CD8-positive, alpha-beta memory T cell (primary cell): ENCODE results near the gene TSHZ3. TPM values are rescaled to one million over a fixed set of nuclear protein-coding genes. Genes with fewer than 3 reads are reported as not detected.

Experiments
- CTCF ChIA-PET: fragments of 350-600 bp; sonication (Branson Sonifier 250); formaldehyde crosslinking; loops from one replicate; lab custom pipeline; 2021; ENCODE audit warnings: antibody characterized with exemption; lab: Charles Lee
- POLR2A ChIA-PET: fragments of 350-600 bp; sonication (Branson Sonifier 250); formaldehyde crosslinking; loops from one replicate; lab custom pipeline; 2021; ENCODE audit warnings: antibody characterized with exemption; lab: Charles Lee
- DNase-seq, 5 donors: peaks; one replicate each; pipeline versions ENCODE4 v3.0.0 to v3.0.0-alpha.2; 2020 to 2022; ENCODE audit warnings: mixed read lengths in 1 of 5
- H3K27ac ChIP-seq: one replicate; pipeline ENCODE4 v1.7.0; 2013; ENCODE audit warnings: low read depth, mild to moderate bottlenecking, low read length, moderate library complexity
- H3K27me3 ChIP-seq: 2 replicates; pipeline ENCODE4 v1.7.0; 2013; ENCODE audit warnings: low read length, mild to moderate bottlenecking; ENCODE audit not compliant: insufficient read depth, poor library complexity, severe bottlenecking
- H3K36me3 ChIP-seq: 2 replicates; pipeline ENCODE4 v1.7.0; 2013; ENCODE audit warnings: mild to moderate bottlenecking, low read length, moderate library complexity; ENCODE audit not compliant: insufficient read depth
- H3K4me1 ChIP-seq: 2 replicates; pipeline ENCODE4 v1.7.0; 2013; ENCODE audit warnings: mild to moderate bottlenecking, low read length, moderate library complexity; ENCODE audit not compliant: insufficient read depth
- H3K4me3 ChIP-seq: 2 replicates; pipeline ENCODE4 v1.7.0; 2013; ENCODE audit warnings: mild to moderate bottlenecking, low read length
- H3K9me3 ChIP-seq: 2 replicates; pipeline ENCODE4 v1.7.0; 2013; ENCODE audit warnings: mild to moderate bottlenecking, low read length
- H3K27ac Mint-ChIP-seq, 8 donors: one replicate each; pipeline ENCODE4 v1.8.0; 2020 to 2021; ENCODE audit warnings: mixed read lengths in 8 of 8, mild to moderate bottlenecking in 6 of 8, inconsistent platforms in 3 of 8, moderate library complexity in 3 of 8
- H3K27me3 Mint-ChIP-seq, 2 donors: one replicate each; pipeline ENCODE4 v1.8.0; 2020 to 2021; ENCODE audit warnings: mixed read lengths in 2 of 2, mild to moderate bottlenecking in 1 of 2, moderate library complexity in 1 of 2
- H3K36me3 Mint-ChIP-seq, 3 donors: one replicate each; pipeline ENCODE4 v1.8.0; 2020 to 2021; ENCODE audit warnings: mixed read lengths in 3 of 3, inconsistent platforms in 1 of 3, mild to moderate bottlenecking in 1 of 3
- H3K4me1 Mint-ChIP-seq, 3 donors: one replicate each; pipeline ENCODE4 v1.8.0; 2020 to 2021; ENCODE audit warnings: mixed read lengths in 3 of 3, inconsistent platforms in 1 of 3, mild to moderate bottlenecking in 1 of 3
- H3K4me3 Mint-ChIP-seq, 7 donors: one replicate each; pipeline ENCODE4 v1.8.0; 2020 to 2021; ENCODE audit warnings: mixed read lengths in 7 of 7, mild to moderate bottlenecking in 6 of 7, moderate library complexity in 4 of 7, inconsistent platforms in 2 of 7
- H3K9me3 Mint-ChIP-seq, 5 donors: one replicate each; pipeline ENCODE4 v1.8.0; 2020 to 2022; ENCODE audit warnings: mixed read lengths in 5 of 5, mild to moderate bottlenecking in 3 of 5, moderate library complexity in 2 of 5, inconsistent platforms in 1 of 5
- polyA plus RNA-seq: library from polyadenylated mRNA; unstranded; fragments of 300-500 nt; fragmentation: Illumina TruSeq; gene quantifications from one replicate; pipeline ENCODE4 v1.2.3, GENCODE V29; 2021
- total RNA-seq, 2 experiments: library from RNA; stranded (reverse); gene quantifications; one replicate each; pipeline ENCODE4 v1.2.3, GENCODE V29; 2021

Gene TSHZ3
- total and polyA plus RNA-seq, 3 experiments from 2014 or later: 0.35 to 1.1 (median 0.38) TPM

DNA sequence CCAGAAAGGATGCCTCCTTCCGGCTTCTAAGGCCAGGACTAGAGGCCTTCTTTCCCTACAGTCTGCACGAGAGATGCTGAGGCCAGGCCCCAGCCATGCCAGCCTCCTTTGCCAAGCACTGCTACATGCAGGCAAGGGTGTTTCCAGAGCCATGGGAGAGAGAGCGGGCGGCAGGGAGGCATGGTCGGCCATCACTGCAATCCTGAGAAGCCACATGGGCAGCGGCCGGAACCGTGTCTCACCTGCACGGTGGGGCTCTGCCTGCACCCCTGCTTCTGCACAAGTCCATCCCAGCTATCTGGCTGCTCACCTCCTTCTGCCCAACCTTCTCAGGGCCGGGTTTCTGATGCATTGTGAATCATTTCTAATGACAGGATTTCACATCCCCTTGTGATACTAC lies 35.1 kb downstream of the TSHZ3 start:
- H3K4me3 Mint-ChIP-seq: no peak overlapping the region
- CTCF ChIA-PET: no interaction called here

DNA sequence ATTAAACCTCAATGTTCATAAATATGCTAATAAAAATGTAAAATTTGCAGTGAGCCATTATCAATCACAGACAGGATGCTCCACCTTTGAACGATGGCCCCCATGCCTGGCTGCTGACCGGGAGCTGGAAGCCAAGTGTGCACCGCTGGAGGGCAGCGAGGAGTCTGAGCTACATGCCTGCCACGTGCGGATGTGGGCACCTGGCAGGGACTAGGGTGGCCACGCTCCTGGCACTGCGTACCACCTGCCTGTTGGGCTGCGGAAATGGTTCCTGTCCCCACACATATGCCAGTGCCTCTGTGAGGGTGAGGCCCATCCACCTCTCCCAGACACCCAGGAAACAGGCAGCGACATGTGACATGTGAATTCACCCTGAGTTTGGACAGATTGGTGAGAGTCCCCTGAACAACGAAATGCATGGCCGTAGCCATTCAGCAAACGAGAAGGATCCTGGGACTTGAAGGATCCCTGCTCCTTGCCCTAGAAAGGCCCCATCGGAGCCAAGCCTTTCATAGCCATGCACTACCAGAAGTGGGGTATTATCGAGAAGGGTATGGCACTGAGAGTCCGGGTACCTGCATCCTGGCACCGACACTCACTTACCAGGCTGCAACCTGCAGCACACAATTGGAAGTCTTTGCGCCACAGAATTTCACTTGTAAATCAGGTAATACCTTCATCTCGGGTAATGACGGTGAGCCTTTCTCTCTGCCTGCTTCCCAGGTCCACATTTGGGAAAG lies 35.8 kb downstream of the TSHZ3 start:
- Histone ChIP-seq H3K27me3 (no peaks in the 10 kb centered on the region), H3K9me3 (no peaks in the 10 kb centered on the region), H3K27ac (no peak overlapping the region), H3K36me3 (no peaks in the 10 kb centered on the region), H3K4me1 (no peaks in the 10 kb centered on the region), H3K4me3 (no peak overlapping the region)
- Mint-ChIP-seq H3K4me1 (no peaks in the 10 kb centered on the region), H3K9me3 (no peaks in the 10 kb centered on the region), H3K27ac (no peak overlapping the region), H3K4me3 (no peak overlapping the region), H3K27me3 (peaks cover 0 to 34% of the 10 kb centered on the region in 2 donors), H3K36me3 (peaks cover 0 to 4% (median 0%) of the 10 kb centered on the region in 3 donors)
- no peak for DNase-seq
- ChIA-PET CTCF (no interaction called here), POLR2A (no interaction called here)

More for the DNA sequence above, 35.1 kb downstream of the TSHZ3 start:
- H3K36me3 Mint-ChIP-seq: peaks cover 0 to 4% (median 0%) of the 10 kb centered on the region in 3 donors
- Histone ChIP-seq H3K4me1 (no peaks in the 10 kb centered on the region), H3K36me3 (no peaks in the 10 kb centered on the region), H3K9me3 (no peaks in the 10 kb centered on the region), H3K27ac (no peak overlapping the region), H3K27me3 (no peaks in the 10 kb centered on the region), H3K4me3 (no peak overlapping the region)
- no peaks in the 10 kb centered on the region for H3K9me3 Mint-ChIP-seq
- peaks cover 0 to 33% of the 10 kb centered on the region in 2 donors for H3K27me3 Mint-ChIP-seq
- no peak overlapping the region for H3K27ac Mint-ChIP-seq
- POLR2A ChIA-PET: no interaction called here
- no peaks in the 10 kb centered on the region for H3K4me1 Mint-ChIP-seq
- DNase-seq: no peak

DNA sequence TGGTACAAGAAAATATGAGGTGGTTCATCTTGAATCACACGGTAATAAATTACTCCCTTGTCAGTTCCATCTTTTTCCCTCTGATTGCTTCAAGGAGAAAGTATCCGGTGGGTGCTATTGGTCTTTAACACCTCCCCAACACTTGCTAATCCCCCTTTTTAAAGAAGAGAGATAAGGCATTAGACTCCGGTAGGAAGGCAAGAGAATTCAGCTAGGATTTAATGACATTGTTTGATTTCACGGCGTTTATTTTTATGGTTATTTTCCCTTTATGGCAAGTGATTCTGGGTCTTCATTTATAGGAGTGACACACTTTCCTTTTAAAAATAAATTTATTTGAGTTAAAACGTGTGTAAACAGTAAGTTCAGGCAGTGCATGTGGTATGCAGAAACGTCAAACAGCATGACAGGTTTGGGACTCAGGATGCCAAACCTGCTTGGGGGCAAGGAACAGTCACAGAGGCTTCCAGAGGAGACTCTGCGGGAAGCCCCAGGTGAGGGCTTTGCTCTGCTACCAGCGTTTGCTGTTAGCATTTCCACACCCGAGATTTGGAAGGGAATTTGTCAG lies 36.5 kb downstream of the TSHZ3 start:
- H3K4me3 Mint-ChIP-seq: no peak overlapping the region
- no peaks in the 10 kb centered on the region for H3K36me3 ChIP-seq
- ChIA-PET POLR2A (no interaction called here), CTCF (no interaction called here)
- no peaks in the 10 kb centered on the region for H3K4me1 Mint-ChIP-seq
- H3K9me3 Mint-ChIP-seq: no peaks in the 10 kb centered on the region
- DNase-seq: no peak
- H3K27ac ChIP-seq: no peak overlapping the region
- no peaks in the 10 kb centered on the region for H3K27me3 ChIP-seq
- no peaks in the 10 kb centered on the region for H3K4me1 ChIP-seq
- H3K9me3 ChIP-seq: no peaks in the 10 kb centered on the region
- H3K27me3 Mint-ChIP-seq: peaks cover 0 to 38% of the 10 kb centered on the region in 2 donors
- H3K27ac Mint-ChIP-seq: no peak overlapping the region
- H3K36me3 Mint-ChIP-seq: peaks cover 0 to 4% (median 0%) of the 10 kb centered on the region in 3 donors
- H3K4me3 ChIP-seq: no peak overlapping the region

DNA sequence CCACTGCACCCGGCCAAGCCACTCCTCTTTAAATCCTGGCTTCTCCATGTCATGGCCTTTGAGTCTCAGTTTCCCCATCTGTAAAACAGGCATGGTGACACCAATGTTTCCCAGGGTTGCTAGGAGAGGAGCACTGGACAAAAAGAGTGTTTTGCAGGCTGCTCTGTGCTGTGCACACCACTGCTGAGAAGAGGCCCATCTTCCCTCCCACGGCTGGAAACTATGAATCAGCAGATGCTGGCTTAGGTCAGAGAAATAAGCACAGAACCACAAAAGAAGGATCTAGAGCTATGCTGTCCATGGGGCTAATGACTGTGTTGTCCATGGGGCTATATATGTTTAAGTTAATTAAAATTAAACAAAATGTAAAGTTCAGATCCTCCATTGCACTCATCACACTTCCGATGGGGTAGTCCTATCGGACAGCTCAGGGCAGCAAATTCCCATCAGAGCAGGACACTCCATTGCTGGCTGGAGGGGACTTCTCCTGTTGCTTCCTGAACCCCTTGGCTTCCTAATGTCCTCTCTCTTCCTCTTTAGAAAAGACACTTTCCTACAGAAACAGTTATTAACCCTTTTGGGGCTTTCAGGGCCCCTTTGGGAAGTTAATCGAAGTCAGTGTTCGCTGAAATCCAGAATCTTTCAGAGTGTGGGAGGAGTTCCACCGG lies 37.1 kb downstream of the TSHZ3 start:
- no peak overlapping the region for H3K4me3 ChIP-seq
- H3K9me3 ChIP-seq: no peaks in the 10 kb centered on the region
- Mint-ChIP-seq H3K27me3 (peaks cover 0 to 40% of the 10 kb centered on the region in 2 donors), H3K36me3 (peaks cover 0 to 4% (median 0%) of the 10 kb centered on the region in 3 donors), H3K4me1 (no peaks in the 10 kb centered on the region), H3K27ac (no peak overlapping the region), H3K9me3 (no peaks in the 10 kb centered on the region), H3K4me3 (no peak overlapping the region)
- no peak for DNase-seq
- ChIA-PET CTCF (no interaction called here), POLR2A (no interaction called here)
- no peaks in the 10 kb centered on the region for H3K27me3 ChIP-seq
- H3K36me3 ChIP-seq: no peaks in the 10 kb centered on the region
- H3K4me1 ChIP-seq: no peaks in the 10 kb centered on the region
- H3K27ac ChIP-seq: no peak overlapping the region

DNA sequence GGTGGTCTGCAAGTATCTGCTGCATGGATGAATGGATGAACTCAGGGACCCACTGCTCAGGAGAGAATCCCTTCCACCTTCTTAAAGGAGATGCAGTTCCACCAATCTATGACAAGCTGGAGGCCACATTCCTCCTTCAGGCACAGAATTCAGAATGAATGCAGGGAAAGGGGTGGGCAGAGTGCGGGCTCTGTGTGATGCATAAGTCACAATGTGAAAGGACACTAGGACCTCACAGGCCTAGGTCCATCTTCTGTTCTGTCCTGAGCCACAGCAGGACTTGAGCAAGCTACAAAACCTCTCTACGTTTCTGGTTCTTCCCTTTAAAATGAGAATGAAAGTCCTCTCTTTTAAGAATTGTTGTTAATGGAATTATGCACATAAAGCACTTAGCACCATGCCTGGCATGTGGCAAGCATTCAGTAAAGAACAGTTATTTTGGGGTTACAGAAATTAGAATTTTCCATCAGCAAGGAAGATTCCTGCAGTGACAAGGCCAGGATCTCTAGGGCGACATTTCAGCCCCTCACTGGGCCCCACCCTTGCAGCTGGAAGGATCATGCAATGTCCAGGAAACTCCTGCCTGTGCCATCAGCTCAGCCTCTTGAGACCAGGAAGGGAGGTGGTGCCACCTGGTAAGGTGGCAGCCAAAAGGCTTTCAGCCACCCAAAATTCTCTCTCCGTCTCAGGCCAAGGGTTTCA lies 38.7 kb downstream of the TSHZ3 start:
- Histone ChIP-seq H3K4me3 (no peak overlapping the region), H3K4me1 (no peaks in the 10 kb centered on the region), H3K27me3 (no peaks in the 10 kb centered on the region), H3K9me3 (no peaks in the 10 kb centered on the region), H3K36me3 (no peaks in the 10 kb centered on the region), H3K27ac (no peak overlapping the region)
- Mint-ChIP-seq H3K4me3 (no peak overlapping the region), H3K9me3 (no peaks in the 10 kb centered on the region), H3K27me3 (peaks cover 0 to 32% of the 10 kb centered on the region in 2 donors), H3K36me3 (peaks cover 0 to 4% (median 0%) of the 10 kb centered on the region in 3 donors), H3K27ac (peak overlapping the region in 2 of 8 donors; percentile 65 to 70), H3K4me1 (no peaks in the 10 kb centered on the region)
- ChIA-PET CTCF (no interaction called here), POLR2A (no interaction called here)
- no peak for DNase-seq

DNA sequence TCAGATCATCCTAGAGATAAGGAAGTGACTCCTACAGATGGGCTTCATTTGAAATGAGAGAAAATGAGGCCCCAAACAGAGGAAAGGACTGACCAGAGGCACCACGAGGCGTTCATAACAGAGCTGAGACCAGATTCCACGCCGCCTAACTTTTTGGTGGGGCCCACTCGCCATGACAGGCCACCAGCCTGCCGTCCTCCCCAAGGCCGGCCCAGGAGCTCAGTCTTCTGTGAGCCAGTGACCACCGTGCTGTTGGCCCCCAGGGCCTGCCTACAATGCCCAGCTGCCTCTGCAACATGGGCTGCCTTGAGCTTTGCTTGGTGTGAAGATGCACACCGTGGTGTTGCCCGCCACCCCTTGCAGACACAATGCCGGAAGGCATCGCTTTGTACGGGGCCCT lies 40.5 kb downstream of the TSHZ3 start:
- Mint-ChIP-seq H3K27ac (no peak overlapping the region), H3K4me3 (no peak overlapping the region), H3K4me1 (peaks cover 0 to 2% (median 0%) of the 10 kb centered on the region in 3 donors), H3K9me3 (no peaks in the 10 kb centered on the region), H3K36me3 (no peaks in the 10 kb centered on the region), H3K27me3 (peaks cover 2 to 24% of the 10 kb centered on the region in 2 donors)
- H3K36me3 ChIP-seq: no peaks in the 10 kb centered on the region
- POLR2A ChIA-PET: no interaction called here
- no peaks in the 10 kb centered on the region for H3K27me3 ChIP-seq
- CTCF ChIA-PET: no interaction called here
- no peaks in the 10 kb centered on the region for H3K9me3 ChIP-seq
- H3K4me1 ChIP-seq: no peaks in the 10 kb centered on the region
- no peak for DNase-seq
- H3K4me3 ChIP-seq: no peak overlapping the region
- H3K27ac ChIP-seq: no peak overlapping the region

DNA sequence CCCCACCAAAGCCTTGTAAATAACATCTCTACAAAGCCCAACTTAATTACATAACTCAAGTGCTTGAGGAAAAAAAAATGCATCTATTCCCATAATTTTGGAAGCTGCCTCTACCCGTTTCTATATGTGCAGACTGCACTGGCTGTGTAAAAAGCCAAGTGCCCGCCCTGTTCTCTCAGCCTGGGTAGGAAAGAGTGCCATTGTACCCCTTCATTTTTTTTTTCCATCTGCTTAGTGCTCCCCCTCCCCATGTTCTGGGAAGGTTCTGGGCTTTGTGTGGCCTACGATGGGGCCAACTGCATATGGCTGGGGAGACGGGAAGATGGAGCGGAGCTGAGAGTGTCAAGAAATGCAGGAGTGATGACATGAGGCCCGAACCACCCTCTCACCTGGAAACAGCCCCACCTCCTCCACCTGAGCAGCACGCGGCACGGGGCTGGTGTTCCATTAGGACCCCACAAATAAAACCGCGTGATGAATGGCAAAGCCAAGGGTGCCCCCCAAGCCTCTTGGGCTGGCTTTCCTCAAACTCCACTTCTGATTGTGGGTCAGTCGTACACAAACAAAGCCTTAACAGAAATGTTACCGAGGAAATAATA lies 42.1 kb downstream of the TSHZ3 start:
- no peaks in the 10 kb centered on the region for H3K36me3 Mint-ChIP-seq
- peaks cover 0 to 2% (median 0%) of the 10 kb centered on the region in 3 donors for H3K4me1 Mint-ChIP-seq
- no peaks in the 10 kb centered on the region for H3K27me3 ChIP-seq
- H3K4me1 ChIP-seq: no peaks in the 10 kb centered on the region
- no peaks in the 10 kb centered on the region for H3K9me3 Mint-ChIP-seq
- no peaks in the 10 kb centered on the region for H3K9me3 ChIP-seq
- ChIA-PET CTCF (interaction anchor here (0.6 kb wide), 1 partner anchor 1400 kb away, joined by 4 read pairs; no protein-coding TSS in a partner anchor), POLR2A (no interaction called here)
- no peak overlapping the region for H3K4me3 ChIP-seq
- no peaks in the 10 kb centered on the region for H3K36me3 ChIP-seq
- DNase-seq: no peak
- H3K4me3 Mint-ChIP-seq: no peak overlapping the region
- H3K27me3 Mint-ChIP-seq: peaks cover 2 to 24% of the 10 kb centered on the region in 2 donors
- no peak overlapping the region for H3K27ac ChIP-seq
- peak overlapping the region in 1 of 8 donors; percentile 6 for H3K27ac Mint-ChIP-seq
